Muscle layer of colon (tissue), 2 donors: ENCODE results near the gene ZSWIM4.

Experiments
- H3K27ac ChIP-seq: one replicate; pipeline ENCODE4 v1.7.0; 2013; ENCODE audit warnings: low read depth, mild to moderate bottlenecking, low read length, moderate library complexity
- H3K27me3 ChIP-seq, 2 donors: one replicate each; pipeline ENCODE4 v1.7.0; 2013; ENCODE audit warnings: low read length in 2 of 2, mild to moderate bottlenecking in 2 of 2; ENCODE audit not compliant: insufficient read depth in 2 of 2, control insufficient read depth in 1 of 2
- H3K36me3 ChIP-seq: one replicate; pipeline ENCODE4 v1.7.0; 2013; ENCODE audit warnings: mild to moderate bottlenecking, low read length; ENCODE audit not compliant: insufficient read depth
- H3K4me1 ChIP-seq: one replicate; pipeline ENCODE4 v1.7.0; 2013; ENCODE audit warnings: mild to moderate bottlenecking, low read length; ENCODE audit not compliant: insufficient read depth
- H3K4me3 ChIP-seq, 2 donors: one replicate each; pipeline ENCODE4 v1.7.0; 2013; ENCODE audit warnings: low read length in 2 of 2, low read depth in 1 of 2, mild to moderate bottlenecking in 1 of 2, moderate library complexity in 1 of 2
- H3K9ac ChIP-seq: one replicate; pipeline ENCODE4 v1.7.0; 2013; ENCODE audit warnings: low read length
- H3K9me3 ChIP-seq: one replicate; pipeline ENCODE4 v1.7.0; 2013; ENCODE audit warnings: mild to moderate bottlenecking, low read length
- donor health status: abdominal sarcoma.
- donor health status: Adenocarcinoma of cecum.

The ZSWIM4 gene

GRCh38 chr19:13864046-13864666, 68.9 kb downstream of the ZSWIM4 start:
- Histone ChIP-seq H3K9me3 (no peaks in the 10 kb centered on the region), H3K27me3 (no peaks in the 10 kb centered on the region), H3K4me1 (peaks cover 17% of the 10 kb centered on the region), H3K9ac (no peak overlapping the region), H3K4me3 (no peak overlapping the region), H3K27ac (no peak overlapping the region), H3K36me3 (no peaks in the 10 kb centered on the region)

DNA sequence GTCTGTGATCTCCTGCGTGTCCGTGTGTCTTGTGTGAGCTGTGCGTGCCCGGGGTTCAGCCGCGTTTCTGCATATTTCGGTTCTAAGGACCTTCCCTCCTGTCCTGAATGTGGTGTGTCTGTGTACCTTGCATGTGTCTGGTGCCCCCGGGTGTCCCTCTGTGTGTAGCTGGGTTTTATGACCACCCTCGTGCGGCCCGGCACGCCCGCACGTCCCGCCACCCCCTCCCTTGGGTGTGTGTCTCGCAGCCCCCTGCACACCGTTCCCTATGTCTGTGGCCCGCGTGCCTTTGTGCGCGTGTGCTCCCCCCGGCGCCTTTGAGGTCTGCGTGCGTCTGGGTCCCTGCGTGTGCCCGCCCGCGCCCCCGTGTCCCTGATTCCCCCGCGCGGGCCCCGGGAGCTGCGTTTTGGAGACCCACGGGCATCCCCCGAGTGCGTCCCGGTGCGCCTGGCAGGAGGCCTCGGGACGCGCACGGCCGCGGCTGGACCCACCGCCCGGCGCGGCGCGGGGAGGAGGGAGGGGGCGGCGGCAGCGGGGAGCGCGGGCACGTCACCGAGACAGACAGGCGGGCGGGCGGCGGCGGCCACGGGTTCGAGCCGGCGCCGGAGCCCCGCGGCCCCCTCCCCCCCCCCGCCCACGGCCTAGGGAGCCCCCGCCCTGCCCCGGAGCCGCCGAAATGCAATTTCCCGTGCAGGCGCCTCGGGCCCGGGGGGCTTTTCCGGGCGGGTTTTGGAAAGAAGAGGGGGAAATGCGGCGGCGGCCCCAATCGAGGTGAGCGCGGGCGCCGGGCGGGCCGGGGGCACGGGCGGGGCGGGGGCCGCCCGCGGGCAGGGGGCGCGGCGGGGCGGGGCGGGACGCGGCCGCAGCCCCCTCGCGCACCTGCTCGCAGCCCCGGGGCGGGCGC, 69.7 kb downstream of the ZSWIM4 start:
- Histone ChIP-seq H3K9ac (no peak overlapping the region), H3K4me1 (peaks cover 17% of the 10 kb centered on the region), H3K27ac (no peak overlapping the region), H3K27me3 (no peaks in the 10 kb centered on the region), H3K4me3 (no peak overlapping the region), H3K36me3 (no peaks in the 10 kb centered on the region), H3K9me3 (no peaks in the 10 kb centered on the region)

GRCh38 chr19:13865571-13866462, 70.6 kb downstream of the ZSWIM4 start:
- Histone ChIP-seq H3K27me3 (no peaks in the 10 kb centered on the region), H3K4me3 (peak overlapping the region; percentile 50 to 54), H3K9ac (peak overlapping the region; percentile 45), H3K9me3 (no peaks in the 10 kb centered on the region), H3K27ac (peak overlapping the region; percentile 78), H3K36me3 (no peaks in the 10 kb centered on the region), H3K4me1 (peaks cover 17% of the 10 kb centered on the region)

- H3K4me3 ChIP-seq = peak overlapping the region; percentile 50 to 54
- peaks cover 10% of the 10 kb centered on the region for H3K4me1 ChIP-seq
- H3K36me3 ChIP-seq = no peaks in the 10 kb centered on the region
- peak overlapping the region; percentile 45 for H3K9ac ChIP-seq
- H3K27ac ChIP-seq = no peak overlapping the region
- H3K27me3 ChIP-seq = no peaks in the 10 kb centered on the region
- H3K9me3 ChIP-seq = no peaks in the 10 kb centered on the region
Observed at GRCh38 chr19:13866463-13867046, 71.3 kb downstream of the ZSWIM4 start.

DNA sequence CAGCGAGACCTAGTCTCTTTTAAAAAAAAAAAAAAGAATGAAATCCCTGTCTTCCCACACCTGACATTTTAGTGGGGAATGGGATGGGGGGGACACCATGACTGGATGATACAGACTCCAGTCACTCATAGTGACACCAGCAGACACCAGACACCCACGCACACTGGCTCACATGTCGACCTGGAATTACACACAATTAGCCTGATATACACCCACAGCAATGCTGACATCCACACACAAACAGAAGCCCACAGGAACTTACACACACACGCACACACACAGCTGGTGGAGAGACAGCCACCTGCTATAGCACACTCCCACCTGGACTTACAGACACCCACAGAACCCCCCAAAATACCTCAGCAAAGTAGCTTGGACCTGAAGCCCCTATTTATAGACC, 73.4 kb downstream of the ZSWIM4 start:
- Histone ChIP-seq H3K4me1 (peaks cover 5% of the 10 kb centered on the region), H3K27me3 (peaks cover 0 to 6% of the 10 kb centered on the region in 2 donors), H3K9ac (no peak overlapping the region), H3K27ac (no peak overlapping the region), H3K4me3 (no peak overlapping the region), H3K9me3 (no peaks in the 10 kb centered on the region), H3K36me3 (no peaks in the 10 kb centered on the region)

DNA sequence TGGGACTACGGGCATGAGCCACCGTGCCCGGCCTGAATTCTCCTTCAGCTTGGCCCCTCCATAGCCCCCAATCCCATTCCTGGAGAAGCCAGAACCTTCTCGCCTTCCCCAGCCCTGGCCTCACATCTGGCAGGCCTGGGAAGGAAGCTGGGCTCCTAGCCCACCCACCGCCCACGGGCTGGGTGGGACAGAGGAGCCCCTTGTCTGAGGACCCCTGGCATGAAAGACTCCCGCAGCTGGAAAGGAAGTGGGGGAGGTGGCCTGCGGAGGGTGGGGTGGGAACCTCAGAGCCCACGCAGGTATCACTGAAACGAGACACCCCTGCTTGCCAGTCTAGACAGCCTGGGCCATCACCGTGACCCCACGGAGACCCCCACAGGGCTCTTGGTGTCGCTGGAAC, 74.0 kb downstream of the ZSWIM4 start:
- H3K4me1 ChIP-seq = peaks cover 5% of the 10 kb centered on the region

GRCh38 chr19:13870873-13871272, 75.6 kb downstream of the ZSWIM4 start:
- Histone ChIP-seq H3K36me3 (no peaks in the 10 kb centered on the region), H3K9ac (no peak overlapping the region), H3K4me3 (no peak overlapping the region), H3K27me3 (peaks cover 0 to 6% of the 10 kb centered on the region in 2 donors), H3K27ac (no peak overlapping the region), H3K9me3 (no peaks in the 10 kb centered on the region), H3K4me1 (peaks cover 5% of the 10 kb centered on the region)

More for the DNA sequence above, 74.0 kb downstream of the ZSWIM4 start:
- H3K4me3 ChIP-seq = no peak overlapping the region
- no peak overlapping the region for H3K9ac ChIP-seq
- no peaks in the 10 kb centered on the region for H3K9me3 ChIP-seq
- no peak overlapping the region for H3K27ac ChIP-seq
- no peaks in the 10 kb centered on the region for H3K36me3 ChIP-seq
- H3K27me3 ChIP-seq = peaks cover 0 to 6% of the 10 kb centered on the region in 2 donors

DNA sequence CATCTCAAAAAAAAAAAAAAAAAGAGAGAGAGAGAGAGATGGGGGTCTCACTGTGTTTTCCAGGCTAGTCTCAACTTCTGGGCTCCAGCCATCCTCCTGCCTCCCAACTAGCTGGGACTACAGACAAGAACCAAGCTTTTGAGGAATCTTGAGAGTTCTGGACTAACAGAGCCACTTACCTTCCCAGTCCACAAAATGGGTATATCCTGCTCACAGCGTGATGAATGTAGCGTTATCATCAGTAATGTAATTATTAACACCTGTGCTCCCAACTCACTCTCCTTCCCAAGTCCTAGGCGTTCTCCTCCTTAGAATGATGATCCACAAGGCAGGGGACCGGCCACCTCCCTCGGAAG, 77.1 kb downstream of the ZSWIM4 start:
- H3K27ac ChIP-seq = no peak overlapping the region
- H3K4me1 ChIP-seq = no peaks in the 10 kb centered on the region
- H3K9ac ChIP-seq = no peak overlapping the region
- no peaks in the 10 kb centered on the region for H3K9me3 ChIP-seq
- H3K36me3 ChIP-seq = no peaks in the 10 kb centered on the region
- peaks cover 0 to 6% of the 10 kb centered on the region in 2 donors for H3K27me3 ChIP-seq
- peak overlapping the region; percentile 14 to 20 for H3K4me3 ChIP-seq

- no peak overlapping the region for H3K27ac ChIP-seq
- H3K9me3 ChIP-seq = no peaks in the 10 kb centered on the region
- H3K4me3 ChIP-seq = peak overlapping the region; percentile 14 to 20
- no peak overlapping the region for H3K9ac ChIP-seq
- peaks cover 0 to 6% of the 10 kb centered on the region in 2 donors for H3K27me3 ChIP-seq
- H3K4me1 ChIP-seq = no peaks in the 10 kb centered on the region
- no peaks in the 10 kb centered on the region for H3K36me3 ChIP-seq
Observed at GRCh38 chr19:13872695-13873389, 77.6 kb downstream of the ZSWIM4 start.

- no peaks in the 10 kb centered on the region for H3K4me1 ChIP-seq
- no peak overlapping the region for H3K4me3 ChIP-seq
- no peak overlapping the region for H3K9ac ChIP-seq
- H3K36me3 ChIP-seq = no peaks in the 10 kb centered on the region
- H3K9me3 ChIP-seq = no peaks in the 10 kb centered on the region
- no peak overlapping the region for H3K27ac ChIP-seq
- H3K27me3 ChIP-seq = peaks cover 0 to 6% of the 10 kb centered on the region in 2 donors
Observed at GRCh38 chr19:13873834-13874515, 78.7 kb downstream of the ZSWIM4 start.
